ENCODE data around the gene KNDC1. TPM values are rescaled to one million over a fixed set of nuclear protein-coding genes. Genes with fewer than 3 reads are reported as not detected.
A peak's percentile ranks its signal among the peaks of the same experiment; 100 is the strongest.

The KNDC1 gene
- total RNA-seq, 4 donors from 2014 or later = 2.1 to 9.3 (median 3.5) TPM

- H3K9me3 ChIP-seq = no peaks in the 10 kb centered on the region
- no peaks in the 10 kb centered on the region for H3K27me3 ChIP-seq
- TF ChIP-seq POLR2A (IDR thresholded peaks at IDR 0.05) (no peak), CTCF (IDR thresholded peaks at IDR 0.05) (no peak)
- no peak overlapping the region for H3K27ac ChIP-seq
- H3K4me3 ChIP-seq (replicated peaks in 1 of 3) = no peak overlapping the region
- intact Hi-C loops (cut with DNase I) = no loop called here
- 70 to 75% methylated on average over 12 to 13 of the region's 14 CpGs for WGBS, 2 donors
- H3K4me1 ChIP-seq = no peaks in the 10 kb centered on the region
- DNase-seq = no peak
- H3K36me3 ChIP-seq = no peaks in the 10 kb centered on the region
Measured at GRCh38 chr10:133116455-133116854, 43.6 kb upstream of the KNDC1 start.

GRCh38 chr10:133117036-133117687 is 42.9 kb upstream of the KNDC1 start:
- Histone ChIP-seq H3K27ac (no peak overlapping the region), H3K4me3 (replicated peaks in 1 of 3) (no peak overlapping the region), H3K27me3 (no peaks in the 10 kb centered on the region), H3K9me3 (no peaks in the 10 kb centered on the region), H3K4me1 (no peaks in the 10 kb centered on the region), H3K36me3 (no peaks in the 10 kb centered on the region)
- intact Hi-C loops (cut with DNase I) = no loop called here
- 91 to 92% methylated on average over 6 to 13 of the region's 21 CpGs for WGBS, 2 donors
- TF ChIP-seq POLR2A (IDR thresholded peaks at IDR 0.05) (no peak), CTCF (IDR thresholded peaks at IDR 0.05) (no peak)
- no peak for DNase-seq

- no peak overlapping the region for H3K4me3 ChIP-seq (replicated peaks in 1 of 3)
- TF ChIP-seq POLR2A (IDR thresholded peaks at IDR 0.05) = no peak
- no peaks in the 10 kb centered on the region for H3K9me3 ChIP-seq
- H3K27ac ChIP-seq = no peak overlapping the region
- no peaks in the 10 kb centered on the region for H3K4me1 ChIP-seq
- intact Hi-C loops (cut with DNase I) = no loop called here
- DNase-seq = peak; percentile 9 to 16
- no peaks in the 10 kb centered on the region for H3K36me3 ChIP-seq
- 67 to 70% methylated on average over 5 to 8 of the region's 8 CpGs for WGBS, 2 donors
- H3K27me3 ChIP-seq = no peaks in the 10 kb centered on the region
Measured at GRCh38 chr10:133117688-133118071, 42.3 kb upstream of the KNDC1 start.

- Histone ChIP-seq H3K36me3 (no peaks in the 10 kb centered on the region), H3K4me3 (replicated peaks in 1 of 3) (no peak overlapping the region), H3K27ac (no peak overlapping the region), H3K4me1 (no peaks in the 10 kb centered on the region), H3K9me3 (no peaks in the 10 kb centered on the region), H3K27me3 (no peaks in the 10 kb centered on the region)
- TF ChIP-seq POLR2A (IDR thresholded peaks at IDR 0.05) = no peak
- TF ChIP-seq CTCF (IDR thresholded peaks at IDR 0.05) = no peak
- no peak for DNase-seq
- intact Hi-C loops (cut with DNase I) = loop anchor here (5.0 to 10.0 kb wide), 3 partner anchors 217 to 467 kb away; no protein-coding TSS in a partner anchor
- WGBS, 2 donors = 92% methylated on average over 8 of the region's 8 CpGs
Measured at GRCh38 chr10:133121479-133121878, 38.5 kb upstream of the KNDC1 start.

GRCh38 chr10:133122171-133122935 is 37.7 kb upstream of the KNDC1 start:
- DNase-seq = no peak
- Histone ChIP-seq H3K4me1 (no peaks in the 10 kb centered on the region), H3K27ac (no peak overlapping the region), H3K27me3 (no peaks in the 10 kb centered on the region), H3K36me3 (no peaks in the 10 kb centered on the region), H3K9me3 (no peaks in the 10 kb centered on the region), H3K4me3 (replicated peaks in 1 of 3) (no peak overlapping the region)
- WGBS, 2 donors = 74 to 84% methylated on average over 25 to 33 of the region's 33 CpGs
- intact Hi-C loops (cut with DNase I) = loop anchor here (5.0 to 10.0 kb wide), 3 partner anchors 218 to 468 kb away; no protein-coding TSS in a partner anchor
- TF ChIP-seq CTCF (IDR thresholded peaks at IDR 0.05) (no peak), POLR2A (IDR thresholded peaks at IDR 0.05) (no peak)
